Activated CD4-positive, CD25-positive, alpha-beta regulatory T cell (primary cell): ENCODE data around the gene JAKMIP1.

Experiments used
- DNase-seq, 4 experiments: peaks; one replicate each; lab custom pipeline; 2025; lab: John Stamatoyannopoulos, UW

Gene JAKMIP1

DNA sequence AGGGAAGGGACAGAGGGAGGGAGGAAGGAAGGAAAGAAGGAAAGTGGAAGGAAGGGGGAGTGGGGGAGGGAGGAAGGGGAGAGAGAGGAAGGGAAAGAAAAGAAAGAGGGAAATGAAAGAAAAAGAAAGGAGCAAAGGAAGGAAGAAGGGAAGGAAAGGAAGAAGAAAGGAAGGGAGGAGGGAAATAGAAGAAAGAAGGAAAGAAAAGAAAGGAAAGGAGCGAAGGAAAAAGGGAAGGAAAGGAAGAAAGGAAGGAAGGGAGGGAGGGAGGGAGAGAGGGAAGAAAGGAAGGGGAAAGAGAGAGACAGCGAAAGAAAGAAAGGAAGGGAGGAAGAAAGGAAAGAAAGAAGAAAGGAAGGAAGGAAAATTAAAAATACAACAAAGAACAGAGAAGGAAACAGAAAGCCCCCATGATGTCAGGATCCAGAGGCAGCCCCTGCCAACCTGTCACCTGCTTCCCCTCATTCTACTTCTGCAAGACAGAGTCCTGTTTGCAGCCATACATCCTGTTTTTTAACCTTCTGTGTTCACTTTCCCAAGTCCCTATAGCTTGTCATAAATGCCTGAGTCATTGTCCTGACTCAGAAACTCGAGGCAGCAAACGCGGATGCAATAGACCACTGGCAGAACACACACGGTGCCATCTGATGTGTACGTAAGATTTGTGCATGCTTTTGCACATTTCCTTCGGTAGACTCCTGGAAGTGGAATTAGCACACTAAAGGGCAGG is 105.2 kb downstream of the JAKMIP1 start:
- DNase-seq = no peak

DNA sequence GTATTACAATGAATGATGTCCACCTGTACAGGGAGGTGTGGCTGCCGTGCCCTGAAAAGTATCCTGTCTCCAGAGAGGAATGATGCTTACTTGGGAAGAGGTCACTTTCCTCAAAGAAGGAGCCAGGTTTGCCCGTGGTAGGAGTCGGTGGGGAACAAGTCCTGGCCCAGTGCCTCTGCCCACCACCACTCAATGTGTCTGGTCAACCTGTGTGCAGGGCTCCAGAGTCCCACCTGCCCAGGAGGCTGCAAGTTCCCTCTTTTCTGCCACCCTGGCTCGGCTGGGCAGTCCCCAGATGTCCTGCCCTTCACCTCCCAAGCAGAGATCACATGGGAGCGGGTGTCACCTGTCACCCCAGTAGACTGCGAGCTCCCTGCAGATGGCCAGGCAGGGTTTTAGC is 106.7 kb downstream of the JAKMIP1 start:
- no peak for DNase-seq

- DNase-seq = no peak
Measured at GRCh38 chr4:6092971-6093370, 107.4 kb downstream of the JAKMIP1 start.

DNA sequence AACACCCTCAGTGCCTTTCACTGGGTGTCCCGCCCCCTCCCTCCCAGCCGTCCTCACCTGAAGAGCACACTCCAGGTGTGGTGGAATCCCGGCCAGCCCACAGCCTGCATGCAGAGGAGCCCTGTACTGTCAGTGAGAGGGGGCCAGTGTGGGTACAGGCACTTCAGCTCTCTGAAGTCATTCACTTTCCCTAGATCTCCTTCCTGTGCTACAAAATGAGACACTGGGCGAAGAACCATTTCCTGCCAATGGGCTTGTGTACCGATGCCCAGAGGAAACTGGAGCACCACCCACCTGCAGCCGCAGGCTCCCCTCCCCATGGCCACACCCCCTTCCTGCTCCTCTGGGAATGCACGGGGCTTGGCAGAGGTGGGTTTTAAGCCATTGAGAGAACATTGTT is 108.2 kb downstream of the JAKMIP1 start:
- DNase-seq = no peak

- DNase-seq = no peak
Measured at GRCh38 chr4:6090931-6091330, 109.4 kb downstream of the JAKMIP1 start.

- no peak for DNase-seq
Measured at GRCh38 chr4:6088950-6089349, 111.4 kb downstream of the JAKMIP1 start.

- no peak for DNase-seq
Measured at GRCh38 chr4:6087669-6088341, 112.5 kb downstream of the JAKMIP1 start.

DNA sequence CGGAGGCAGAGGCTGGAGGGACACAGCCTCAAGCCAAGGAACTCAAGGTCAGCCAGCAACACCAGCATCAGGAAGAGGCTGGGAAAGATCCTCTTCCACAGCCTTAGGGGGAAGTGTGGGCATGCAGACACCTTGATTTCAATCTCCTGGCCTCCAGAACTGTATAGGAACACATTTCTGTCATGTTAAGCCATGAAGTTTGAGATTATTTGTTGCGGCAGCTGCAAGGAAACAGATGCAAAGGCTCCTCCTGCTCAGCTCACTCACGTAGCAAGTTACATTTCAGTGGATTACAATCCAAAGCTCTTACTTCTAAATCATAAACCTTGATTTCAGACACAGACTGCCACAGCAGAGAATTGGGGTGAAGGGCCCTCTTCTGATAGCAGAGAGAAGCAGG is 113.5 kb downstream of the JAKMIP1 start:
- no peak for DNase-seq

DNA sequence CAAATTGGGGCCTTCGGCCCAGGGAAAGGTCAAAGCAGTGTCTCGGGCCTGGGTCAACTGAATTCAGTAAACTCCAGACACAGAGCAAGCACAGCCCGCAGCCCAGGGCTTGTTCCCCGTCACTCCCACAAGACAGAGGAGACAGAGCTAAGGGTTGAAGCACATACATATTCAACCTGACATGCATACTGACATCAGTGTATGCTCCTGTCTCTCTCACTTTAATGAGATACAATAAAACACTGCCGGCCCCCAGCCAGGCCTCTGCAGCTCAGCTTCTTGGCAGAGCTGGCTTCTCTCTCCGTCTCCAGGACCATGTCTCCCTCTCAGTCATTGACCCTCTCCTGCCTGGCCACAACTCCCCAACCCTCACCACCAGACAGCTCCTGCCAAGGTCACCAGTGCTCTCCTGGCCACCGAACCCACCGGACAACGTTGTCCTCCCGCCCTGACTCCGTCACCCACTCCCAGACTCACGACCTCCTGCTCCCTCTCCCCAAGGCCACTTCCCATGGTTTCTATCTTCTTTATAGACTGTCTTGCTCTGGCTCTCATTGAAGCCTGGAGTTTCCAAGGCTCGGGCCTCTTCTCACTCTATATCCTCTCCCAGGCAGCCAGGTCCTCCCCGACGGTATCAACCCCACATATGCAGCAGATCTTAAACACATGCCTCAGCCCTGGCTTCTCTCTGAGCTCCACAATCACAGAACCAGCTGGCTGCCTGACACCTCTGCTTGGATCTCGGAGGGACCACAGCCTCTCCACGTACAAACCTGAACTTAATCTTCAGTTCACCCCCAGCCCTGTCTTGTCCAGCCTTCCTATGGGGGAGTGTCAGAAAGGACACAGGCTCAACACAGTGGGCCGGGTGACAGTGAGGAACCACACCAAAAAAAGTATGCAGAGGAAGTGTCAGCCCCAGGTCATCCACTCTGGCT is 114.4 kb downstream of the JAKMIP1 start:
- DNase-seq = no peak

GRCh38 chr4:6085028-6085690 is 115.2 kb downstream of the JAKMIP1 start:
- no peak for DNase-seq

DNA sequence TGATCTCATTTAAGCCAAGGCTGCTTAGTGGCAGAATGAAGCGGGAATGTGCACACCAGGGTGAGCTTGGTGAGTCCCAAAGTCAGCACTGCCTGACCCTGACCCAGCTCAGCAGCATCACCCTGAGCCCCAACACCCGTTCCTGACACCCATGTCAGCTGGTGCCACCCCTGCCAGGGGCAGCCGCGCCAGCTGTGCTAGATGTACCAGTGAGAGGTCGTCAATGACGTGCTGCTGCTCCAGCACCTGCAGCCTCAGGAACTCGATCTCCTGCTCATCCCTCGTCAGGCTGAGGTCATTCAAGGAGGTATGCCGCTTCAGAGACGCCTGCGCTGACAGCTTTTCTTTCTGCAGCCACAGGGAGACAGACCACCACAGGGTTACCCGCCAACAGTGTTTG is 120.4 kb downstream of the JAKMIP1 start:
- no peak for DNase-seq

DNA sequence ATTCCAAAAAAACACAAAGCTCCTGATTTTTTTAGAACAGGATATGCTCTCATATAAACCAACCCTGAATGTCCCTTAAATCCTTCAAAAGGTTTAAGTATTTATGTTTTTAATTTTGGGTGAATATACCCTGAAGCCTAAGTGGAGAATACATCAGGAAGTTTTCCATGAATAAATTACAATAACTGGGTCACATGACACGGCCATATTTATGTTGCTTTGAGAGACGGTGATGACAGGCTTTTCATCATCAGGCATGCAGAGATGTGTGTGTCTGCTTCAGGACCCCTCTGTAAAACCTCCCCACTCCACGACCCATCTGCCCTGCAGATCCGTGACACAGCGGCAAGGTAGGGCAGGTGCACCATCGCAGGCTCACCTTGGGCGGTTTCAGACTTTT is 121.8 kb downstream of the JAKMIP1 start:
- DNase-seq = no peak

- no peak for DNase-seq
Measured at GRCh38 chr4:6076391-6076790, 124.0 kb downstream of the JAKMIP1 start.

- DNase-seq = no peak
Measured at GRCh38 chr4:6074758-6075157, 125.6 kb downstream of the JAKMIP1 start.

GRCh38 chr4:6071959-6072720 is 128.2 kb downstream of the JAKMIP1 start:
- no peak for DNase-seq

DNA sequence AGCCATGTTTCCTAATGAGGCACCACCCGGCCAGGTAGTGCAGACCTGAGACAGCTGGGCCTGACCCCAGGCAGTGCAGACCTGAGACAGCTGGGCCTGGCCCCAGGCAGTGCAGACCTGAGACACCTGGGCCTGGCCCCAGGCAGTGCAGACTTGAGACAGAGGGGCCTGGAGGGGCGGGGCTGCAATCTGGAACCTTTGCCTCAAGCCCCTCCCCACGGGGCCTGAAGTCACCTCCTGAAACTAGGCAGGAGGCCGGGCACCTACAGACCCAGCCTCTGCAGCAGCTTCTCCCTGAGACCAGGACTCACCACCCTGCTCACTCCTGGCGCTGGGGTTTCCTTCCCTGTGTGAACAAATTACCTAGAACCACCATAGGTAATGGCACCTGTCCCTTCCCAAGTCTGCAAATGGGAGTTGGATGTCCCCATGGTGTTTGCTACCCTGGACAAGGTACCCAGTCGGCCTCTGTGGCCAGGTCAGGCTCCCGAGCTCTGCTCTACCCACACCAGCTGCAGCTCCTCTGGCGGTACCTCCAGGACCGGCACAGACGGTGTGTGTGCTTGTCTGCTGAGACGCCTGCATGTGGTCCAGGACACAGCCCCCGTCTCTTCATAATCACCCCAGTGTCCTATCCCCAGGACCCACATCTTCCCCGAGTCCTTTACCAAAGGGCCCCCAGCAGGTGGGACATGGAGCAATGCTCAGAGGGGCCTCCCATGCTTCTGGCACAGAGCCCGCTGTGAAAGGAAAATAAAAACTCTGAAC is 129.0 kb downstream of the JAKMIP1 start:
- no peak for DNase-seq

DNA sequence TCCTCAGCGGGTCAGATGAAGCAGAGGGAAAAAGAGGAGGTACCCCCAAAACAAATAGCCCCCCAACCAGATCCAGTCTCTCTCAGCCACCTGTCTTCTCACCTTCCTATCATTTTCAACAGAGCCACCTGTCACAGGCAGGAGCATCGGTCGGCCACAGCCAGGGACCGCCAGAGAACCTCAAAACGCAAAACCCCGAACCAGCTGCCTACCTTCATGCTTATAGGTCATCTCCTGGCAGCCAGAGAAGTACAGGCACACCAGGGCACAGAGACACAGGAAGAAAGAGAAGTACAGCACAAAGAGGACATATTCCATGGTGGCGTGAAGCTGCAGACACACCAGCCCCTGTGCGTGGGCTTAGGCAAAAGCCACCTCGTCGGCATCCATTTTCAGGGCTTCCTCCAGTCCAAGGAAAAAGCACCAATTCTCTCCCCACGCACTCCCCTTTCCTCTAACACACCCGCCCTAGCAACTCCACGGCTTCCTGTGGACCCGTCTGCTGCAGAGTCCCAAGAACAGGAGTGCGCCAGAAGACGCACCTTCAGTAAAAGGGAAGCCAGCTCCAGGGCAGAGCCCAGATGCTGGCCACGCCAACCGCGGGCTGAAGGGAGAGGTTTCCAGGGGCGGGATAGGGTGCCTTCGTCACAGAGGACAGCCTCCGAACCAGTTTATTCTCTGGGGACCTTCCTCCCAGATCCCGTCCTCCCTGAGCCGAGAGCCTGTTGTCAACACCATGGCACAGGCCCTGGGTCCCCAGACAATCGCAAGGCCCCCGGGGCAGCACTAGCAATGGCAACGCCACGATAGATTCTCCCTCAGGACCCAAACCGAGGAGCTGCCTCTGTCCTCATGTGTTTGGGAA is 130.3 kb downstream of the JAKMIP1 start:
- no peak for DNase-seq

- no peak for DNase-seq
Measured at GRCh38 chr4:6068986-6069385, 131.4 kb downstream of the JAKMIP1 start.

GRCh38 chr4:6065934-6066590 is 134.3 kb downstream of the JAKMIP1 start:
- DNase-seq = no peak
